GM18909 (cell line): ENCODE results near the gene EXOC4.
"Not testable (repeated sequence)": the region's sequence is repeated elsewhere in the genome, so short reads cannot be mapped to it uniquely, and the experiment has no call there.

Source experiments
- ATAC-seq: cut with Tn5 transposase; IDR thresholded peaks from one replicate; pipeline ENCODE4 v1.9.1; 2021; ENCODE audit warnings: mild to moderate bottlenecking; ENCODE audit not compliant: unreplicated experiment, poor library complexity

The EXOC4 gene

DNA sequence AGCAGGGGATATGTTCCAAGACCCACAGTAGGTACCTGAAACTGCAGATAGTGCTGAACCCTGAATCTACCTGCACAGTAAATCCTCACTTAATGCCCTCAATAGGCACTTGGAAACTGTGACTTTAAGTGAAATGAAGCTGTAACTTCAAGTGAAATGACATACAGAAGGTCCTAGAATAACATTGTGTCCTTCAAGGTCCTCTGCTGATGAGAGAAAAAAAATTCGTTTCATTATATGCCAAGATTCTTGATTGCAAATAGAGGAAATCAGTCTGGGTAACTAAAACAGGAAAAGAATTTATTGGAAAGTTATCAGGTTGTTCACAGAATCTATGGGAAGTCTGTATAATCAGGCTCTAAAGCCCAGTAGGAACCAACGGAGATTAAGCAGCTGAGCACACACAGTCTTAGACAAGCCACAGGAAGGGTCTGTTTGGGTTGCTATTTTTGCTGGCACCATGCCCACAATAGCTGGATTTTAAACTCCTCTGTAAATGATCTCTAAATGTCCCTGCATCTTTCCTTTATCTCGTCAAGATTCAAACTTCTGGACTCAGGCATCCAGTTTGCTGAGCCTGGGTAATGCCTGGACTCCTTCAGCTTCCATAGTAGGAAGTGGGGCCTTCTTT is 57.5 kb downstream of the EXOC4 start:
- ATAC-seq: no peak

DNA sequence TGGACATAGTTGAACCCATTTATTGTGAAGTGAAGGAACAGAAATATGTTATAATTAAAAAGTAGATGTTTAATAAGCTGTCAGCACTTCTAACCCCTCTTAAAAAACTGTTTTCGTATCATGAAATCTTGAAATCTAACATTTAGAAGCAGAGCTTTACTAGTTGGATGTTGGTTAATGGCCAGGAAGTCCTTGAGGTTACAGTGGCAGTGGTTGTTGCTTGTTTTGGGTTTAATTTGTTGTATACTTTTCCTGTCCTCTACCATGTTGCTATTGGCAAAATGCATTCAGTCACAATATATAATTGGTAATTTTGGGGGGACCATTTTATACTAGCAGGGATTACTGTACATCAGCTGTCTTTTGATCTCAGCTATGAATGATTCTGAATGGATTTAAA is 60.7 kb downstream of the EXOC4 start:
- no peak for ATAC-seq

DNA sequence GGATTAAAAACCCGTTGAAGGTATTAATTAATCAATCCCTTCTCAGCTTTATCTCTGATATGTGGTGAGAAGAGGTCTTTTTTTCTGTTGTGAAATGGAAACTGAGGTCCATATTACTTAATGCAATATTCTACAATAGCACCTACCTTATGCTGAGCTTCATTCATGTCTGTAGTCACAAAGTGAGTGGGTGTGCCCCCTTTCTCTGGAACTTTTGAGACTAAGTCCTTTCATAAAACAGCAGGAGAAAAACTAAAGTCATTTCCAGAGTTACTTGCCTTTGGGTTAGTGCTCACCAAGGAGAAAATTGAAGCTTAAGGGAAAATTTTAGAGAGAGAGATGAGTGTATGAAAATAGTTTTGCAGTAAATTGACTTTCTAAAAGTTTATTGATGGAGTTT is 61.2 kb downstream of the EXOC4 start:
- ATAC-seq: no peak

DNA sequence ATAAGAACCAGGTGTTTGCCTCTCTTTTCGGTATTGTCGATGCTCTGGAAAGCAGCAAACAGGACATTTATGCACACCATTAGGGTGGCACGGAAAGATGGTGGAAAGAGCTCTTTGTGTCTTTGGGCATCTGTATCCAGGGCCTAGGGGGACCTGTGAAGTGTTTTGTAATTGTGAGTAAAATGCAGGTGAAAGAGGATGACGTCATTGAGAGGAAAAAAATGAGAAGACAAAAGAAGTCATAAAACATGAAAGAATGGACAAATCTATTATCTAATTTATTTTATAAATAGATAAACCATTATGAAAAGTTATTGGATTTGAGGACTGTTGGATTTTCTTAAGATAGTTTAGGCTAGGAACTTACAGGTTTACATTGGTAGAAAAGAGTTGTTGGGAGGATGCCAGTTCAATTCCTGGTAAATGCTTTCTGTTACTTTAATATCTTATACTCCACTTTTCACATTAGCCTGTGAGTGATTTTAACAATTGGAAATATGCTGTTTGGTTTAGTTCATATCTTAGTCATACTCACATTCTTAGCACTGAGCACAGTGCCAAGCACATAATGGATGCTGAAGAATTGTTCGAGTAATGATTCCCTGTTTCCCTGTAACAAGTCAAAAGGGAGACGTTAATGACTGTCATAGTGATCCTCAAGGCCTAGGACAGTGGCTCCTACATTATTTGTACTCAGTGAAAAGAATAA is 62.6 kb downstream of the EXOC4 start:
- no peak for ATAC-seq

DNA sequence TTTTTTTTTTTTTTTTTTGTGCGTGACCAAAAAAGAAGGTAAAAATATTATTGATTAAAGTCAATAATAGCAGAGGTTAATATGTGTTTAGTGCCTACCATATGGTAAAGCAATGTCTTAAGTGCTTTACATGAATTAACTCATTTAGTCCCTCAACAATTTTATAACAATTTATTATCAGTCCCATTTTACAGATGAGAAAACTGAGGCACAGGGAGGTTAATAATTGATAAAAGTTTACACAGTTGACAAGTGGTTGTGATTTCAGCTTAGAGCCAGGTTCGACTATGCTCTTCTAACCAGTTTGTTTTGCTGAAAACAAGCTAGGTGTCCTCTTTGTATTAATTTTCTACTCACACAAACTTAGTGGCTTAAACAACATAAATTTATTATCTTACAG is 67.0 kb downstream of the EXOC4 start:
- ATAC-seq: no peak

DNA sequence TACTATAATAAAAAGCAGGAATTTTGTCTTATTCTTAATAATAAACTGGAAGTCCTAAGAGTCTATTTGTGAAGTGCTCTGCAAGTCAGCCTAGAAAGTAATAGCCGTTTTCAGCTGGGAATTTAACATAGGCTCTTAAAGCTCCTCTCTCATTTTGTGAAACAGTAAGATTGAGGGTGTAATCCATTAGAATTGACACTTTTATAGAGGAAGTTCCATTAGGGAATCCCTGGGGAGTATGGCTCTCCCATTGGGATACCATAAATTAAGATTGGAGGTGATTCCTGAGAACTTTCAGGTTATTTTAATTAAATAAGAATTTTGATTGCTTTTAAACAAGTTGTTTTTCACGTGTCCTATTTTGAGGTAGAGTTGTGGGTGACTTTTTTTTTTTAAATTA is 68.0 kb downstream of the EXOC4 start:
- ATAC-seq: no peak

DNA sequence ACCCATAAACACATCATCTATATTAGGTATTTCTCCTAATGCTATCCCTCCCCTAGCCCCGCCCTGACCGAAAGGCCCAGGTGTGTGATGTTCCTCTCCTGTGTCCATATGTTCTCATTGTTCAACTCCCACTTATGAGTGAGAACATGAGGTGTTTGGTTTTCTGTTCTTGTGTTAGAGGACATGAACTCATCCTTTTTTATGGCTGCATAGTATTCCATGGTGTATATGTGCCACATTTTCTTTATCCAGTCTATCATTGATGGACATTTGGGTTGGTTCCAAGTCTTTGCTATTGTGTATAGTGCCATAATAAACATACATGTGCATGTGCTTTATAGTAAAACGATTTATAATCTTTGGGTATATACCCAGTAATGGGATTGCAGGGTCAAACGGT is 68.5 kb downstream of the EXOC4 start:
- ATAC-seq: not testable (repeated sequence)

DNA sequence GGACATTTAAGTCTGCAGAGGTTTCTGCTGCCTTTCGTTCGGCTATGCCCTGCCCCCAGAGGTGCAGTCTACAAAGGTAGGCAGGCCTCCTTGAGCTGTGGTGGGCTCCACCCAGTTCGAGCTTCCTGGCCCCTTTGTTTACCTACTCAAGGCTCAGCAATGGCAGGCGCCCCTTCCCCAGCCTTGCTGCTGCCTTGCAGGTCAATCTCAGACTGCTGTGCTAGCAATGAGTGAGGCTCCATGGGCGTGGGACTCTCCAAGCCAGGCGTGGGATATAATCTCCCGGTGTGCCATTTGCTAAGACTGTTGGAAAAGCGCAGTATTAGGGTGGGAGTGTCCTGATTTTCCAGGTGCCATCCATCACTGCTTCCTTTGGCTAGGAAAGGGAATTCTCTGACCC is 73.9 kb downstream of the EXOC4 start:
- not testable (repeated sequence) for ATAC-seq

DNA sequence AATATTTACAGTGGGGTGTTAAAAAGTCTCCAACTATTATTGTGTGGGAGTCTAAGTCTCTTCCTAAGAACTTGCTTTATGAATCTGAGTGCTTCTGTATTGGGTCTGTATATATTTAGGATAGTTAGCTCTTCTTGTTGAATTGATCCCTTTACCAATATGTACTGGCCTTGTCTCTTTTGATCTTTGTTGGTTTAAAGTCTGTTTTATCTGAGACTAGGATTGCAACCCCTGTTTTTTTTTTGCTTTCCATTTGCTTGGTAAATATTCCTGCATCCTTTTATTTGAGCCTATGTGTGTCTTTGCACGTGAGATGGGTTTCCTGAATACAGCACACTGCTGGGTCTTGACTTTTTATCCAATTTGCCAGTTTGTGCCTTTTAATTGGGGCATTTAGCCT is 75.1 kb downstream of the EXOC4 start:
- ATAC-seq: not testable (repeated sequence)

DNA sequence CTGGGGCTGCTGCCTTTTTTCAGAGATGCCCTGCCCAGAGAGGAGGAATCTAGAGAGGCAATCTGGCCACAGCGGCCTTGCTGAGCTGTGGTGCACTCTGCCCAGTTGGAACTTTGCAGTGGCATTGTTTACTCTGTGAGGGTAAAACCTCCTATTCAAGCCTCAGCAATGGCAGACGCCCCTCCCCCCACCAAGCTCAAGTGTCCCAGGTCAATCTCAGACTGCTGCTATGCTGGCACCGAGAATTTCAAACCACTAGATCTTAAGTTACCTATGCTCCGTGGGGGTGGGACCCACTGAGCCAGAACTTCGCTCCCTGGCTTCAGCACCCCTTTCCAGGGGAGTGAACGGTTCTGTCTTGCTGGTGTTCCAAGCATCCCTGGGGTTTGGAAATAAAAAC is 77.2 kb downstream of the EXOC4 start:
- no peak for ATAC-seq

DNA sequence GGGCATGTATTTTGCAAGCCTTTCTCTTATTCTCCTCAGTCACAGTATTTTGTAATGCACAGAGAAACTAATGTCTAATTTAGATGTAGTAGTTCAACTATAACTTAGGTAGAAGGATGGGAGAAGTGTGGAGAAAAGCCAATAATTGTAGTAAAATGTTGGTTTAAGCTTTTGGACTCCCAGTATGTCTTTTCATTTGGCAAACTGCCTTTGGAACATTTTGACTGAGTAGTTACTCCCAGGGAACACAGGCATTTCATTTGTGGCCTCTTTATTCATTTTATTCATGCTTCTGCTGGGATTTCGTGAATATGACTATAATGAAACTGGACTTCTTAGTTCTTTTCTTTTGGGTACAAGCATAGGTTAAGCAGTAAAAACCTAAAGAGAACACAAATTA is 79.0 kb downstream of the EXOC4 start:
- no peak for ATAC-seq

DNA sequence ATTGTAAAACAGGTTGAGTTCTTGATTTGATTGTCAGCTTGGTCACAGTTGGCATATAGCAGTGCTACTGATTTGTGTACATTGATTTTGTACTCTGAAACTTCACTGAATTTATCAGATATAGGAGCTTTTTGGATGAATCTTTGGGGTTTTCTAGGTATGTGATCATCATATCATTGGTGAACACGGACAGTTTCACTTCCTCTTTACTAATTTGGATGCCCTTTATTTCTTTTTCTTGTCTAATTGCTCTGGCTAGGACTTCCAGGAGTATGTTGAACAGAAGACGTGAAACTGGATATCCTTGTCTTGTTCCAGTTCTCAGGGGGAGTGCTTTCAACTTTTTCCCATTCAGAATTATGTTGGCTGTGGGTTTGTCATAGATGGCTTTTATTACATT is 86.9 kb downstream of the EXOC4 start:
- no peak for ATAC-seq

DNA sequence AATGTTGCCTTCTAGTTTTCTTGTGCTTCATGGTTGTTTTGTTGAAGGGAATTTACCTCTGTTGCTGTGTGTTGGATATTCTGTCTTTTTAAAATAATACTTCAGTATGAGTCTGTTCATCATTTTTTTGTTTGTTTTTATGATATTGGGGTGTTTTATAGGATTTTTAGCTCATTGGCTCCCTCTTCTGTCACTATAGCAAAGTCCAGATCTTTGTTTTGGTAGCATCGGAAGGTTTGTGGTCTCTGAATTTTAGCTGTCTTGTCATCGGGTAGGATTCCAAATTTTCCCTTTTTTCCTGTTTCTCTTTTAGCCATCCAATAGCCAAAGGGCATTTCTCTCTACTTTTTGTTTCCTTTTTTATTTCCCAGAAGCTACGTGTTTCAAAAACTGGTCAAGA is 91.4 kb downstream of the EXOC4 start:
- ATAC-seq: no peak

DNA sequence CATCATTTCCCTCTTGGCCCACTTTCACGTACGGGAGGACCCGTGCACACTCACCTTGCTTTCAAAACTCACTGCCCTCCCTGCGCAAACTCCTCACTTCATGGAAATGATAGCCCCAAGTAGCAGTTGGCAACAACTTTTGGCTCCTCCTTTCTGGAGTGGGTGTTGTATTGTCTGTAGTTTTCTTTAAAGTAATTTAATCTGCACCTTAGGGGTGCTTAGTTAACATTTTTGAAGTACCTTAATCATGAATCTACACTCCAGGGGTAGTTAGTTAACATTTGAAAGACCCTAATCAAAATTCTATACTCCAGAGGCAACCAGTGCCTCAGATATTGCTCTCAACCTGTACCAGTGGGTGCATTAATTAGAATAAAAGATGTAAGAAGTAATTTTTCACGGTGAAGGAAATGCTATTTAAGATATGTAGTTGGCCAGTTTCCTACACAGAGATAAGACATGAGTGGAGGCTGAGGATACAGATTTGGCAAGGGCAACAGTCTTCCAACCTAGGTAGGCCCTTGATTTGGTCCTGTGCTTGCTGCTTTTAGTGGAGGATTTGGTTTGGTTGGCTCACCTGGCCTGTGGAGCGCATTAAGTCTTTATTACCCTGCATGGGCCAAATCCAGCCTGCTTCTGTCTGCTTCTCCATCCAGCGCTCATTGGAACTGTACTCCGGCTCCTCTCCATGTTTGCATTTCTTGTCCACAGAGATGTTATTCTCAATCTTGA is 93.0 kb downstream of the EXOC4 start:
- ATAC-seq: no peak

DNA sequence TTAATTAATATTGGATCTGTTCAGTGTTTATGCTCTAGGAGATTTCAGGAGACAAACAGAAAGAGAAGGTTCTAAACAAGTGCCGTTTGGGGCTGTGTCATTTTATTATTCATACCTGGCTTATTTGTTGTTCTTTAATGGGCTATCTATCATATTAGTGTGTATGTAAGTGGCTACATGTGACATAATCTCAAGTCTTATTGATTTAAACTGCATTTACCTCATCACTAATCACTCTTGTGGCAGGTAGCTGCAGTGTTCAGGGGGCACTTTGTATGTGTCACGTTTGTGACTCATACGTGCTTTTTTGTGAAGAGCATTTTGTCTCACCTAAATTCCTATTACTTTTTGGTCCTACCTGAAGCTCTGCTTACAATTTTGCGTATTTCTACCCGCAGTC is 95.4 kb downstream of the EXOC4 start:
- no peak for ATAC-seq

DNA sequence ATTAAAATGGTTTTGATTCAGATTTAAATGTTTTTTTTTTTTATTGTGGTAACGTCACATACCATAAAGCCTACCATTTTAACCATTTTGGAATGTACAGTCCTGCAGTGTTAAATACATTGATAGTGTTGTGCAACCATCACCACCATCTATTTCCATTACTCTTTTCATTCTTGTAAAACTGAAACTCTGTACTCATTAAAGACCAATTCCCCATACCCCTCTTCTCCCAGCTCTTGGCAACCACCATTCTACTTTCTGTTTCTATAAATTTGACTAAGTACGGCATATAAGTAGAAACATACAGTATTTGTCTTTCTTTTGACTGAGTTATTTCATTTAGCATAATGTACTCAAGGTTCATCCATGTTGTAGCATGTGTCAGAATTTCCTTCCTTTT is 96.2 kb downstream of the EXOC4 start:
- peak; percentile 62 for ATAC-seq

DNA sequence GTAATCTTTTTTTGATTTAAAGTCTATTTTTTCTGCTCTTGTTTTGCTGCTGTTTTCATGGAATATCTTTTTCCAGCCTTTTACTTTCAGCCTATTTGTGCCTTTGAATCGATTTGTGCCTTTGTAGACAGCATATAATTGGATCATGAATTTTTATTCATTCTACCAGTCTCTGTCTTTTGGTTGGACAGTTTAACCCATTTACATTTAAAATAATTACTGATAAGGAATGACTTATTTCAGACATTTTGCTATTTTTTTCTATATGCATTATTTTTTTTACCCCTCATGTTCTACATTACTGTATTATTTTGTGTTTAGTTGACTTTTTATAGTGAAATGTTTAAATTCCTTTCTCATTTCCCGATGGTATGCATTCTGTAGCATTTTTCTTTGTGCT is 99.6 kb downstream of the EXOC4 start:
- no peak for ATAC-seq

DNA sequence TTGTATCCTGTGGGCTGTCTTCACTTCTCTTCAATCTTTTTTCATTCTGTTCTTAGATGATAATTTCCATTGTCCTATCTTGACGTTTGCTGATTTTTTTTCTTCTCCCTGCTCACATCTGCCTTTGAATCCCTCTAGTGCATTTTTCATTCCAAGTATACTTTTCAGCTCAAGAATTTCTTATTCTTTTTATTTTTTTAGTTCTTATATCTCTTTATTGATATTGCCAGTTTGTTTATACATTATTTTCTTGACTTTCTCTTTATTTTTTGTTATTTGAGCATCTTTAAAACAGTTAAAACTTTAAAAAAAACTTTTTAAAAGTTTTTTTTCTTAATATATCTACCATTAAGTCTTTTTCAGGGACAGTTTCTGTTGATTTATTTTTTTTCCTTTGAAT is 100.9 kb downstream of the EXOC4 start:
- no peak for ATAC-seq

DNA sequence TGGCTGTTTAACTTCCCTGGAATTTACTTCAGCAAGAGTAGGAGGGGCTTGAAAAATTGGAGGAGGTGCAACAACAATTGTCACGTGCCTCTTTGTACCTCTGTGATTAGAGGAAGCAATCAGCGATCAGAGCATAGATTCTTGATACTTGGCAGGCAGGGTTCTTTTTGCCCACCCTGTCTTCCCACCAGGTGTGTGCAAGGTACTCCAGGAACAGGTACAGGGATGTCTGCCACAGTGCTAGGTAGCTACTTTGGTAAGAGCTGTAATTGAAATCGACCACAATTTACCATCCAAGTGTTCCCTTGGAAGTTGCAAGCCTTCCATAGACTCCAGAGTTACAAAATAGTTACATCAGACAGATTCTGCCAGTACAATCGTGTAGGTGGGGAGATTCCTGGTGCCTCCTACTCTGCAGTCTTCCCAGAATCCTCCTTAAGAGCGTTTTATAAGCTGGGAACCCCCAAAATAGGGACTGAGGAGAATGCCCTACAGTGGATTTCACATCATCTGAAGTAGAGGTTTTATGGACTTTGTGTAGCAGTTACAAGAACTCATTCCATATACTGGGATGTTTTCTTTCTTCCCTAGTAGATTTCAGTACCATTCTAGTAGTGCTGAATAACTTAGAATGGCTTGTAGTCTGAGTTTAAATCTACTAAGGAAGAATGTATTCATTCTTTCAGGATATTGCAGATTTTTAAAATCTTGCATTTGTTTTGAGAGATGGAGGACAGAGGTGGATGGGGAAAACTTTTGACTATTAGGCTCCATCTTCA is 101.9 kb downstream of the EXOC4 start:
- ATAC-seq: no peak

DNA sequence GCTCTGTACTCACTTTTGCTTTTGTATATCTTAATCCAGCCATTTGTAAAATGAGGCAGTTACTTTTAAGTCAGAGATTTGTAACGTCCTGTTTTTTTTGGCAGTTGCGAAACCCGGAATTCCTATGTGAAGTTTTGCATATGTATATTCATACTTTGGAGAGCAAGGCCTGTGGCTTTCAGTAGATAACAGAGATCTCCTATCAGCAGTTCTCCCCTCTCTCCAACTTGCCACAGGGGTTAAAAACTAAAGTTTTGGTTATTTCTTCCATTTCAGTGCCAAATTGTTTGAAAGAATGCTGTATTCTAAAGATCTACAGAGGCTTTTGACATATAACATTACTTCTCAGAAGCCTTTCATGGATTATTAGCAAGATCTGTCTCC is 102.4 kb downstream of the EXOC4 start:
- ATAC-seq: no peak

DNA sequence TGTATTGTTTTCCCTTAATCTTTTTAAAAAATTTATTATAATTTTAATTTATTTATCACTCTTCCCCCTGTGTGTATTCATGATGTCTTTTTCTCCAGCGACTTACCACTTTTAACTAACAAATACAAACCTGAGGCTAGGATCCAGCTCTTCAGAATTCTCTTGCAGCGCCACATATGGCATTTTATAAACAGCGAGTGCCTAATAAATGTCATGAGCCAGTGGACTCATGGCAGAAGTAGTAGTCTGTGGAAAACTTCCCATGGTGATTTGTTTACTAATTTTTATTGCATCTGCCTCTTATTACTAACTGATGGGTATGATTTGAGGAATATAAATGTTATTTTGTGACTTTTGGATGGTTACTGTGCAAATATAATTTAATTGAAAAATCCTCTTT is 102.9 kb downstream of the EXOC4 start:
- ATAC-seq: no peak
